ENCODE measurements around the gene TGIF1.
A peak's percentile ranks its signal among the peaks of the same experiment; 100 is the strongest.
"Not testable (repeated sequence)": the region's sequence is repeated elsewhere in the genome, so short reads cannot be mapped to it uniquely, and the experiment has no call there.

The TGIF1 gene

DNA sequence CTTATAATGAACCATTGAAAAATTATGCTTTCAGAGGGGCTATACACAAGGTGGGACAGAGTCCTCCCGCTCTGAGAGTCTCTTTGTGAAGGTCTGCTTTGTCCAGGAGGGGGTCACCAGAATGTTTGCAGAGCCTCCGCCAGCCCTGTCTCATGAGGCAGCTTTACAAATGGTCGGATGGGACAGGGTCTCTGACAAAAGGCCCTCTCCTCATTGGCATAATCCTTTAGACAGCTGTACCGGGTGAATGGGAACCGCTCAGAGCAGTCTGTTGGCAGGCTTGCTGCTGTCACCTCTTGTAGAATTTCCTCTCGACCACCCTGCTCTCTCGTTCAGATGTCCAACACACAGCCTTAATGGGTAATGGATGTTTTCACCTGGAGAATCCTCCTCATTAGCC, 40.2 kb upstream of the TGIF1 start:
- no peak overlapping the region for H3K4me3 ChIP-seq (ENCODE audit: low read length)
- TF ChIP-seq, protein P1, sequence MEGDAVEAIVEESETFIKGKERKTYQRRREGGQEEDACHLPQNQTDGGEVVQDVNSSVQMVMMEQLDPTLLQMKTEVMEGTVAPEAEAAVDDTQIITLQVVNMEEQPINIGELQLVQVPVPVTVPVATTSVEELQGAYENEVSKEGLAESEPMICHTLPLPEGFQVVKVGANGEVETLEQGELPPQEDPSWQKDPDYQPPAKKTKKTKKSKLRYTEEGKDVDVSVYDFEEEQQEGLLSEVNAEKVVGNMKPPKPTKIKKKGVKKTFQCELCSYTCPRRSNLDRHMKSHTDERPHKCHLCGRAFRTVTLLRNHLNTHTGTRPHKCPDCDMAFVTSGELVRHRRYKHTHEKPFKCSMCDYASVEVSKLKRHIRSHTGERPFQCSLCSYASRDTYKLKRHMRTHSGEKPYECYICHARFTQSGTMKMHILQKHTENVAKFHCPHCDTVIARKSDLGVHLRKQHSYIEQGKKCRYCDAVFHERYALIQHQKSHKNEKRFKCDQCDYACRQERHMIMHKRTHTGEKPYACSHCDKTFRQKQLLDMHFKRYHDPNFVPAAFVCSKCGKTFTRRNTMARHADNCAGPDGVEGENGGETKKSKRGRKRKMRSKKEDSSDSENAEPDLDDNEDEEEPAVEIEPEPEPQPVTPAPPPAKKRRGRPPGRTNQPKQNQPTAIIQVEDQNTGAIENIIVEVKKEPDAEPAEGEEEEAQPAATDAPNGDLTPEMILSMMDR (IDR thresholded peaks at IDR 0.05; ENCODE audit: insufficient read depth, low read depth, low read length, missing control alignments), result no peak
- no peak for DNase-seq (ENCODE audit: low read depth)

DNA sequence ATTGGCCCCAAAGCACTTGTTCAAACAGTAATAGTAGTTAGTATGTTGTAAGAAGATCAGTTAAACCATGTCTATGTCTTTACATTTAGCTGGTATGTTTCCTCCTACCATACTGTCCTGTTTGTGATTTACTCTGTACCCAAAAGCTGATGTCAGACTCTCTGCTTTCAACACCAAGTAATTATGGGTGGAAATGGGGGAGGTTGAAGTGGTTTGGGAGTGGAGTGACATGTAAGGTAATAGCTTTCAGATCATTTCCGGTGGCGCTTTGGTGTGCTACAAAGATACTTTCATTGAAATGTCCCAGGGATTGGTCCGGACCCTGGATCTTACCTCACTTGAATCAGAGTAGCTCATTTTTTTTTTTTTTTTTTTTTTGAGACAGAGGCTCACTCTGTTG, 39.7 kb upstream of the TGIF1 start:
- no peak overlapping the region for H3K4me3 ChIP-seq (ENCODE audit: low read length)
- no peak for DNase-seq (ENCODE audit: low read depth)
- TF ChIP-seq, protein P1 (IDR thresholded peaks at IDR 0.05; ENCODE audit: insufficient read depth, low read depth, low read length, missing control alignments), result no peak

DNA sequence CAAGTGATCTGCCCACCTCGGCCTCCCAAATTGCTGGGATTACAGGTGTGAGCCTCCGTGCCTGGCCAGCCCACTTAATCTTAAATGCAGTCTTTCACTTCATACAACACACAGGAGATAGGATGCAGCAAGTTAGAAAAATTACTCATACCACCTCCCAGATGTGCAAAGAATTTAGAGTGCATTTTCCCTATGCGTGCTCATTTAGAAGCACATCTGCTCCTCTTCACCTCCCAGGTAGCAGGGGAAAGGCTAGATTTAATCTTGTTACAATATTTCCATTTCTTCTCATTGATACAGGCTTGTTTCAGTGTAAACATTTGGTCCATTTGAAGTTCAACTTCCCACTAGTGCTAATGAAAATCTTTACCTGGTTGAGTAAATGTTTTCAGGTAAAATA, 39.1 kb upstream of the TGIF1 start:
- H3K4me3 ChIP-seq (ENCODE audit: low read length), result not testable (repeated sequence)

DNA sequence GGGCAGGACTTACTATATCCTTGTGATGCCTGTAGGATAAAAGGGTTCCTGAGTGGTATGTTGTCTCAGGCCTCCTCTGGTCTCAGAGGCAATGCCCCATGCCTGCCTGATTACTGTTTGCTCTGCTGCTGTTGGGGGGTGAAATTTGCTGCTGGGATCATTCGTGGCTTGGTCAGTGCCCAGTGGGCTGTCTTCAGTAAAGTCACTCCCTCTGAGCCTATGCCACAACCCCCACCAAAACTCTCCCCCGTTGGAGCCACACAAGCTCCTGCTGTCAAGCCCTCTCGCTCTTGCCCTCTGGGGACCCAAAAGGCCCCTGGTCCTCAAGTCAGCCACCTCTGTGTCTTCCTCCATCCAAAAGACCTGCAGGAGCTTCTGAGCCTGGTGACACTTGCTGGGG, 38.6 kb upstream of the TGIF1 start:
- no peak for DNase-seq (ENCODE audit: low read depth)
- no peak overlapping the region for H3K4me3 ChIP-seq (ENCODE audit: low read length)
- TF ChIP-seq, protein P1 (IDR thresholded peaks at IDR 0.05; ENCODE audit: insufficient read depth, low read depth, low read length, missing control alignments), result no peak

More for the DNA sequence above, 39.1 kb upstream of the TGIF1 start:
- not testable (repeated sequence) for DNase-seq (ENCODE audit: low read depth)

DNA sequence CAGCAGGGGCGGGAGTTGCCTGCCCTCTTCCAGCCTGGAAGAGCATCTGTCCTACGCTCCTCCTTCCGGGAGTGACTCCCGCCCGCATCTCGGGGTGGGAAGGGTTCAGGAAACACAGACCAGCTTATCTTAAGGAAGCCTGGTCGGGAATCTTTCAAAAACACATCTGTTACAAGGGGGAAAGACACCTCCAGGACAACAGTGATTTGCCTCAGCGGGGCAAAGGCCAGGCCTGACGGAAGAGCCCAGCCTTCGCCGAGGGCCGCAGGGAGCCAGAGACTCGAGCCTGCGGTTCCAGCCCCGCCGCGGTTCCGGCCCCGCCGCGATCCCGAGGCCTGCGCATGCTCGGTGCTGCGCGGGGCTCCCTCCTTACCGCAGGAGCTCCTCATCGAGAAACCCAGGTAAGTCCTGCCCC, 38.1 kb upstream of the TGIF1 start:
- DNase-seq (ENCODE audit: low read depth), result peak; percentile 16
- TF ChIP-seq, protein P1 (IDR thresholded peaks at IDR 0.05; ENCODE audit: insufficient read depth, low read depth, low read length, missing control alignments), result no peak
- H3K4me3 ChIP-seq (ENCODE audit: low read length), result peak overlapping the region; percentile 13

DNA sequence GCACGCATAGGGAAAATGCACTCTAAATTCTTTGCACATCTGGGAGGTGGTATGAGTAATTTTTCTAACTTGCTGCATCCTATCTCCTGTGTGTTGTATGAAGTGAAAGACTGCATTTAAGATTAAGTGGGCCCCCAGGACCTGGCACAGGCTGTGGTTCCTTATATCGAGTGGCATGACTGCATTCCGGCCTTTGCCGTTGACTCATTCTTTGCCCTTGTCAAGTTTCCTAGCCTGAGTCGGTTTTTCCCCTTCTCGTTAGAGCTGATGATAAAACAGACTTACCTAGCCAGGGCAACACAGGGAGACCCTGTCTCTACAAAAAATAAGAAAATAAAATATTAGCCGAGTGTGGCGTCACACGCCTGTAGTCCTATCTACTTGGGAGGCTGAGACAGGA, 37.4 kb upstream of the TGIF1 start:
- H3K4me3 ChIP-seq (ENCODE audit: low read length), result not testable (repeated sequence)
- DNase-seq (ENCODE audit: low read depth), result peak; percentile 96

DNA sequence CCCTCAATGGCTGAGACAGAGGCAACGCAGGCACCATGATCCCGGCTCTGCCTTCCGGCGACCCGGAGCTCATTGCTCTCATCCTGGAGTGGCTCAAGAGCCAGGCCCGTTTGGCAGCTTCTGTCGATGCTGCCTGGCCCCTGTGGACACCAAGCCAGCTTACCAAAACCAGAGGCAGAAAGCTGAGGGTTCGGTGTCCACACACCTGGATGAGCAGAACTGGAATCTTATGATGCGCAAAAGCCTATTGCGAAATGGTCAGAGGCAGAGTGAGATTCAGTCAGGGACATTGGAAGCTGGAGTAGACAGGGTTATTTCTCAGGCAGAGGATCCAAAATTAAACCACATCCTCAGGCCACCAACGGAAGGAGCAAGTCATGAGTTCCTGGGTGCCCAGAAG, 34.9 kb upstream of the TGIF1 start:
- TF ChIP-seq, protein P1 (IDR thresholded peaks at IDR 0.05; ENCODE audit: insufficient read depth, low read depth, low read length, missing control alignments), result no peak
- peak; percentile 17 for DNase-seq (ENCODE audit: low read depth)
- H3K4me3 ChIP-seq (ENCODE audit: low read length), result no peak overlapping the region

DNA sequence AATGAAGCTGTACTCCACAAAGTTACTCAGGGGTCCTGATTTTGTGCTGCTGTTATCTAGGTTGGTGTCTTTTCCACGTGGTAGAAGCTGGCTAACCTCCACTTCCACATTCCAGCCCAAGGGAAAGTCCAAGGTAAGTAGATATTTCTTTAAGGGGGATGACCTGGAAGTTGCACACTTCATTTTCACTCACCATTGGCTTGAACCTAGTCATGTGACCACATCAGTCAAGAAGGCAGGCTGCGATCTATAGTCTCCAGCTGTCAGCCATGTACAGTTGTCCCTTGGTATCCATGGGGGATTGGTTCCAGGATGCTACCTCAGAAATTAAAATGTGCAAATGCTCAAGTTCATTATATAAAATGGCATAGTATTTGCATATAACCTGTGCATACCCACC, 31.9 kb upstream of the TGIF1 start:
- H3K4me3 ChIP-seq (ENCODE audit: low read length), result no peak overlapping the region
- TF ChIP-seq, protein P1 (IDR thresholded peaks at IDR 0.05; ENCODE audit: insufficient read depth, low read depth, low read length, missing control alignments), result no peak
- DNase-seq (ENCODE audit: low read depth), result no peak
